ENCODE results near the gene PAQR5.

DNA sequence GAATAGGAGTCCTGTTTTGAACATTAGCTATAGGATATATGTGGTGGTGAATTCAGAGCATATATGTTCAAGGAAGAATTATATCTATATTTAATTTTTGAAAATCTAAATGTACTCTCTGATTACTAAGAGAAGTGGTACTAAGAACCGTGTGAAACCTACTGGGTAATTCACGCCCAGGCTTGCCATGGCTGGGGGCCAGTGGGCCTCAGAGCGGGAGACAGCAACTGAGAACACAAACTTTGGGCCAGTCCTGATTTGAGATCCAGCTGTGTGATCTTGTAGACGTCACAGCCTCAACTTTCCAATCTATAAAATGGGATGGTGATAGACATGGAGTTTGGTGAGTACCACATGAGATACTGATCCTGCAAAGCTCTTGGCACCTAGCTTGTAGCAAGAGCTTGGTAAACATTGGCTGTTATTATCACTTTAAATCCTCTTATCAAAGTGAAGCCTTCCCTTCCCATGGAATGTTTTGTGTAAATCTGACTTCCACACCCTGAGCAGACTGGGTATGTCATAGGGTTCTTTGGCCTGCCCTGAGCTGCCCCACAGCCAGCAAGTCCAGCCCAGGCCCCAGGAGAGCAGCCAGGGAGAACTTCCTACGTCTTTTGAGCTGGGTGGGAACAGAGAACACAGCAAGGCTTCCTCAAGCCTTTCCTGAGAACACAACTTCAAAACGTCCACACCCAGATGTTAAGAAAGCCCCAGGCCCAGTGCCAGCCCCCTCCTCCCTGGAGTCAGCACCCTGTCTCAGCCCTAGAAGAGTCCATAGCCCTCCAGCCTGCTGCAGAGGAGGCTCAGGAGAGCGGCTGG lies 8.2 kb upstream of the PAQR5 start:
- TF ChIP-seq EGR1 (IDR thresholded peaks at IDR 0.05), result no peak
- TF ChIP-seq EP300 (IDR thresholded peaks at IDR 0.05; ENCODE audit: borderline replicate concordance), result no peak
- TF ChIP-seq NFIC (IDR thresholded peaks at IDR 0.05), result no peak
- TF ChIP-seq, protein P1, sequence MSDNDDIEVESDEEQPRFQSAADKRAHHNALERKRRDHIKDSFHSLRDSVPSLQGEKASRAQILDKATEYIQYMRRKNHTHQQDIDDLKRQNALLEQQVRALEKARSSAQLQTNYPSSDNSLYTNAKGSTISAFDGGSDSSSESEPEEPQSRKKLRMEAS (IDR thresholded peaks at IDR 0.05), result no peak
- no peak for TF ChIP-seq CREB1 (IDR thresholded peaks at IDR 0.05; ENCODE audit: low read depth)
- no peak for TF ChIP-seq TAF1 (IDR thresholded peaks at IDR 0.05; ENCODE audit: low read depth)
- TF ChIP-seq, protein P2, sequence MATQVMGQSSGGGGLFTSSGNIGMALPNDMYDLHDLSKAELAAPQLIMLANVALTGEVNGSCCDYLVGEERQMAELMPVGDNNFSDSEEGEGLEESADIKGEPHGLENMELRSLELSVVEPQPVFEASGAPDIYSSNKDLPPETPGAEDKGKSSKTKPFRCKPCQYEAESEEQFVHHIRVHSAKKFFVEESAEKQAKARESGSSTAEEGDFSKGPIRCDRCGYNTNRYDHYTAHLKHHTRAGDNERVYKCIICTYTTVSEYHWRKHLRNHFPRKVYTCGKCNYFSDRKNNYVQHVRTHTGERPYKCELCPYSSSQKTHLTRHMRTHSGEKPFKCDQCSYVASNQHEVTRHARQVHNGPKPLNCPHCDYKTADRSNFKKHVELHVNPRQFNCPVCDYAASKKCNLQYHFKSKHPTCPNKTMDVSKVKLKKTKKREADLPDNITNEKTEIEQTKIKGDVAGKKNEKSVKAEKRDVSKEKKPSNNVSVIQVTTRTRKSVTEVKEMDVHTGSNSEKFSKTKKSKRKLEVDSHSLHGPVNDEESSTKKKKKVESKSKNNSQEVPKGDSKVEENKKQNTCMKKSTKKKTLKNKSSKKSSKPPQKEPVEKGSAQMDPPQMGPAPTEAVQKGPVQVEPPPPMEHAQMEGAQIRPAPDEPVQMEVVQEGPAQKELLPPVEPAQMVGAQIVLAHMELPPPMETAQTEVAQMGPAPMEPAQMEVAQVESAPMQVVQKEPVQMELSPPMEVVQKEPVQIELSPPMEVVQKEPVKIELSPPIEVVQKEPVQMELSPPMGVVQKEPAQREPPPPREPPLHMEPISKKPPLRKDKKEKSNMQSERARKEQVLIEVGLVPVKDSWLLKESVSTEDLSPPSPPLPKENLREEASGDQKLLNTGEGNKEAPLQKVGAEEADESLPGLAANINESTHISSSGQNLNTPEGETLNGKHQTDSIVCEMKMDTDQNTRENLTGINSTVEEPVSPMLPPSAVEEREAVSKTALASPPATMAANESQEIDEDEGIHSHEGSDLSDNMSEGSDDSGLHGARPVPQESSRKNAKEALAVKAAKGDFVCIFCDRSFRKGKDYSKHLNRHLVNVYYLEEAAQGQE (IDR thresholded peaks at IDR 0.05; ENCODE audit: low read depth), result no peak
- TF ChIP-seq TCF12 (IDR thresholded peaks at IDR 0.05; ENCODE audit: low read depth), result no peak
